Trophoblast cell (in vitro differentiated cells and primary cell): Measurements from ENCODE around the gene TBL3.
A peak's percentile ranks its signal among the peaks of the same experiment; 100 is the strongest.

Experiments
- DNase-seq, 2 donors: peaks; one replicate each; pipeline ENCODE4 v3.0.0-alpha.2; 2016
- H2AFZ ChIP-seq: 2 replicates; pipeline ENCODE4 v1.6.1; 2013; ENCODE audit warnings: low read length, moderate library complexity, mild to moderate bottlenecking; ENCODE audit not compliant: insufficient read depth, poor library complexity
- H2AK5ac ChIP-seq: 2 replicates; pipeline ENCODE4 v1.6.1; 2013; ENCODE audit warnings: mild to moderate bottlenecking, low read length
- H2BK120ac ChIP-seq: 2 replicates; pipeline ENCODE4 v1.6.1; 2013; ENCODE audit warnings: low read length, mild to moderate bottlenecking, moderate library complexity; ENCODE audit not compliant: insufficient read depth, poor library complexity
- H2BK12ac ChIP-seq: 2 replicates; pipeline ENCODE4 v1.6.1; 2013; ENCODE audit warnings: mild to moderate bottlenecking, low read length, moderate library complexity
- H2BK5ac ChIP-seq: 2 replicates; pipeline ENCODE4 v1.6.1; 2013; ENCODE audit warnings: low read length, low read depth, moderate library complexity, mild to moderate bottlenecking; ENCODE audit not compliant: poor library complexity
- H3K14ac ChIP-seq: 2 replicates; pipeline ENCODE4 v1.6.1; 2013; ENCODE audit warnings: mild to moderate bottlenecking, low read length
- H3K18ac ChIP-seq: 2 replicates; pipeline ENCODE4 v1.6.1; 2013; ENCODE audit warnings: mild to moderate bottlenecking, low read length
- H3K23ac ChIP-seq: 2 replicates; pipeline ENCODE4 v1.6.1; 2013; ENCODE audit warnings: low read length
- H3K27ac ChIP-seq: 2 replicates; pipeline ENCODE4 v1.5.1; 2013; ENCODE audit warnings: low read depth, mild to moderate bottlenecking, inconsistent platforms, low read length, moderate library complexity
- H3K27me3 ChIP-seq: 2 replicates; pipeline ENCODE4 v1.6.1; 2013; ENCODE audit warnings: inconsistent platforms, mild to moderate bottlenecking, low read length, moderate library complexity; ENCODE audit not compliant: insufficient read depth
- H3K36me3 ChIP-seq, 2 experiments: 1 replicate in 1 of 2; 2 replicates in 1 of 2; pipeline ENCODE4 v1.6.1; 2013; ENCODE audit warnings: low read length in 2 of 2, mild to moderate bottlenecking in 2 of 2, moderate library complexity in 1 of 2; ENCODE audit not compliant: insufficient read depth in 2 of 2, control insufficient read depth in 1 of 2
- H3K4ac ChIP-seq: 2 replicates; pipeline ENCODE4 v1.6.1; 2013; ENCODE audit warnings: low read depth, mild to moderate bottlenecking, low read length, moderate library complexity
- H3K4me1 ChIP-seq, 2 experiments: 1 replicate in 1 of 2; 2 replicates in 1 of 2; pipeline ENCODE4 v1.6.1; 2013; ENCODE audit warnings: low read length in 2 of 2, mild to moderate bottlenecking in 2 of 2, moderate library complexity in 1 of 2; ENCODE audit not compliant: insufficient read depth in 2 of 2, control insufficient read depth in 1 of 2
- H3K4me2 ChIP-seq: 2 replicates; pipeline ENCODE4 v1.6.1; 2013; ENCODE audit warnings: inconsistent platforms, mild to moderate bottlenecking, low read length, moderate library complexity
- H3K4me3 ChIP-seq: 2 replicates; pipeline ENCODE4 v1.5.1; 2013; ENCODE audit warnings: mild to moderate bottlenecking, low read depth, low read length, inconsistent platforms
- H3K79me1 ChIP-seq: one replicate; pipeline ENCODE4 v1.6.1; 2013; ENCODE audit warnings: low read length
- H3K79me2 ChIP-seq: 2 replicates; pipeline ENCODE4 v1.6.1; 2013; ENCODE audit warnings: low read length, mild to moderate bottlenecking; ENCODE audit not compliant: control insufficient read depth, insufficient read depth, poor library complexity
- H3K9ac ChIP-seq: 2 replicates; pipeline ENCODE4 v1.6.1; 2013; ENCODE audit warnings: mild to moderate bottlenecking, low read length
- H3K9me3 ChIP-seq: 2 replicates; pipeline ENCODE4 v1.6.1; 2013; ENCODE audit warnings: low read depth, mild to moderate bottlenecking, control low read depth, inconsistent platforms, low read length; ENCODE audit not compliant: insufficient read depth
- H4K12ac ChIP-seq: 2 replicates; pipeline ENCODE4 v1.6.1; 2013; ENCODE audit warnings: low read depth, mild to moderate bottlenecking, low read length, moderate library complexity
- H4K8ac ChIP-seq: 2 replicates; pipeline ENCODE4 v1.6.1; 2013; ENCODE audit warnings: low read depth, mild to moderate bottlenecking, low read length, moderate library complexity
- H4K91ac ChIP-seq: one replicate; pipeline ENCODE4 v1.6.1; 2013; ENCODE audit warnings: low read depth, mild to moderate bottlenecking, low read length, moderate library complexity
- WGBS: extraction: QIAGEN DNeasy Blood & Tissue Kit; methylation state at CpG from one replicate; pipeline ENCODE4 v1.1.7; 2013; ENCODE audit warnings: missing lambda C conversion rate; ENCODE audit not compliant: insufficient read length, insufficient coverage; ENCODE audit errors: extremely low coverage; 5-methylcytosine and 5-hydroxymethylcytosine counted together

The TBL3 gene

DNA sequence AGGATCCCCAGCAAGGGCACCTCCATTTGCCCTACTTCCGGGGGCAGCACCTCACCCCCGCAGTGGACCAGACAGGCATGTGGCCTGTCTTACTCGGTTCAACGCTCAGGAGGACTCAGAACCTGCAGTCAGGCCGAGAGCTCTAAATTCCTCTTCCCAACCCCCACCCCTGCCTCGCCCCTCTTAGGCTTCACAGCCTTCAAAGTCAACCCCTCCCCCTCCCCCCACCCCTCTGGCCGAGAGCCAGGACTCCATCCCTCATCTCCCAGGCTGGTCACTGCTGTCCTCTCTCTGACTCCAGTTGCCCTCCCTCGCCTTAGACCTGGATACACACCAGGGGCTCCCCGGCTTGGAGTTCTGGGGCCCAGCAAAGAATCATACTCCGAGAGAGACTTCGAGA lies 45.6 kb upstream of the TBL3 start:
- peaks cover 6% of the 10 kb centered on the region for H3K9me3 ChIP-seq
- H3K79me2 ChIP-seq: no peaks in the 10 kb centered on the region
- no peak overlapping the region for H4K91ac ChIP-seq
- H3K36me3 ChIP-seq: no peaks in the 10 kb centered on the region
- H3K18ac ChIP-seq: no peak overlapping the region
- no CpG with 5 or more reads among the region's 11 CpGs for WGBS
- H4K8ac ChIP-seq: no peak overlapping the region
- no peak overlapping the region for H3K27ac ChIP-seq
- peaks cover 3% of the 10 kb centered on the region for H3K79me1 ChIP-seq
- peaks cover 10% of the 10 kb centered on the region for H3K27me3 ChIP-seq
- DNase-seq: no peak
- H3K4me3 ChIP-seq: no peak overlapping the region
- H3K4me2 ChIP-seq: no peak overlapping the region
- no peak overlapping the region for H3K4ac ChIP-seq
- H2AFZ ChIP-seq: no peak overlapping the region
- no peak overlapping the region for H3K9ac ChIP-seq
- no peak overlapping the region for H2BK120ac ChIP-seq
- no peak overlapping the region for H2BK12ac ChIP-seq
- peaks cover 0 to 6% of the 10 kb centered on the region in 2 experiments for H3K4me1 ChIP-seq
- no peak overlapping the region for H2AK5ac ChIP-seq
- H3K14ac ChIP-seq: no peak overlapping the region
- H2BK5ac ChIP-seq: no peak overlapping the region
- no peak overlapping the region for H4K12ac ChIP-seq
- no peak overlapping the region for H3K23ac ChIP-seq

DNA sequence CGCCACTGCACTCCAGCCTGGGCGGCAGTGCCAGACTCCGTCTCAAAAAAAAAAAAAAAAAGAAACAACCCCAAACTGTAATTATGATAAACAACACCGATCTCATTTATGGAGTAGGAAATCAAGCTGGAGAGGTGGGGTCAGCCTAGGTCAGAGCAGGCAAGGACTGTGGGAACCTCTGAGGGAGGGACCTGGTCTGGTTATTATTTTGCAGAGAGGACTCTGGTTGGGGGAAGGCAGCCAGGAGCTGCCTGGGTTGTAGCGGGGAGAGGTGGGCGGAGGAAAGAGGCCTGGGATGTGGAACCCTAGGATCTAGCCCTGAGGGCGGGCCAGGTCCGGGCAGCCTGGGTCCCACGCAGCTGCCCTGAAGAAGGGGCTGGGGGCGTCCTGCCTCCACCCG lies 42.7 kb upstream of the TBL3 start:
- Histone ChIP-seq H3K9me3 (peaks cover 6% of the 10 kb centered on the region), H3K27me3 (no peaks in the 10 kb centered on the region), H2BK120ac (no peak overlapping the region), H3K9ac (no peak overlapping the region), H3K4ac (peak overlapping the region; percentile 49), H2BK5ac (no peak overlapping the region), H2AK5ac (no peak overlapping the region), H4K12ac (peak overlapping the region; percentile 86), H2AFZ (peak overlapping the region; percentile 46), H3K4me3 (peak overlapping the region; percentile 63), H3K4me2 (peak overlapping the region; percentile 84), H4K91ac (peak overlapping the region; percentile 79), H2BK12ac (no peak overlapping the region), H3K4me1 (peaks cover 0 to 6% of the 10 kb centered on the region in 2 experiments), H3K14ac (peak overlapping the region; percentile 66), H3K27ac (no peak overlapping the region), H3K23ac (no peak overlapping the region), H3K79me1 (peaks cover 3% of the 10 kb centered on the region), H3K79me2 (no peaks in the 10 kb centered on the region), H4K8ac (peak overlapping the region; percentile 88), H3K18ac (no peak overlapping the region), H3K36me3 (no peaks in the 10 kb centered on the region)
- peak in 1 of 2 donors; percentile 48 for DNase-seq
- no CpG with 5 or more reads among the region's 11 CpGs for WGBS

- H2AFZ ChIP-seq: peak overlapping the region; percentile 52
- peak; percentile 84 to 93 for DNase-seq
- no peaks in the 10 kb centered on the region for H3K79me2 ChIP-seq
- peak overlapping the region; percentile 84 for H3K4me2 ChIP-seq
- H3K23ac ChIP-seq: no peak overlapping the region
- peak overlapping the region; percentile 86 for H4K12ac ChIP-seq
- no peak overlapping the region for H3K27ac ChIP-seq
- H4K8ac ChIP-seq: peak overlapping the region; percentile 88
- no peak overlapping the region for H2AK5ac ChIP-seq
- peak overlapping the region; percentile 84 for H2BK120ac ChIP-seq
- H4K91ac ChIP-seq: peak overlapping the region; percentile 79
- H2BK12ac ChIP-seq: peak overlapping the region; percentile 19
- H3K36me3 ChIP-seq: no peaks in the 10 kb centered on the region
- no peaks in the 10 kb centered on the region for H3K27me3 ChIP-seq
- H3K14ac ChIP-seq: peak overlapping the region; percentile 66
- H3K18ac ChIP-seq: peak overlapping the region; percentile 69
- peak overlapping the region; percentile 63 for H3K4me3 ChIP-seq
- peaks cover 3% of the 10 kb centered on the region for H3K79me1 ChIP-seq
- peaks cover 6% of the 10 kb centered on the region for H3K9me3 ChIP-seq
- H2BK5ac ChIP-seq: no peak overlapping the region
- H3K9ac ChIP-seq: no peak overlapping the region
- H3K4me1 ChIP-seq: peaks cover 0 to 6% of the 10 kb centered on the region in 2 experiments
- peak overlapping the region; percentile 82 for H3K4ac ChIP-seq
- no CpG with 5 or more reads among the region's 70 CpGs for WGBS
Measured at GRCh38 chr16:1929578-1930337, 42.1 kb upstream of the TBL3 start.

GRCh38 chr16:1930338-1930720 lies 41.5 kb upstream of the TBL3 start:
- no peak overlapping the region for H3K4me3 ChIP-seq
- no peak overlapping the region for H3K4ac ChIP-seq
- no peak overlapping the region for H2AK5ac ChIP-seq
- H3K23ac ChIP-seq: no peak overlapping the region
- H3K79me2 ChIP-seq: no peaks in the 10 kb centered on the region
- H3K36me3 ChIP-seq: no peaks in the 10 kb centered on the region
- no peak overlapping the region for H3K14ac ChIP-seq
- H4K12ac ChIP-seq: no peak overlapping the region
- H4K8ac ChIP-seq: peak overlapping the region; percentile 48
- H2BK120ac ChIP-seq: no peak overlapping the region
- peak overlapping the region; percentile 19 for H2BK12ac ChIP-seq
- H2AFZ ChIP-seq: no peak overlapping the region
- H3K9me3 ChIP-seq: peaks cover 6% of the 10 kb centered on the region
- no CpG with 5 or more reads among the region's 10 CpGs for WGBS
- H3K18ac ChIP-seq: no peak overlapping the region
- H3K4me1 ChIP-seq: peaks cover 0 to 6% of the 10 kb centered on the region in 2 experiments
- no peak overlapping the region for H3K9ac ChIP-seq
- no peak overlapping the region for H4K91ac ChIP-seq
- H3K79me1 ChIP-seq: peaks cover 3% of the 10 kb centered on the region
- H3K27me3 ChIP-seq: no peaks in the 10 kb centered on the region
- DNase-seq: no peak
- H3K4me2 ChIP-seq: no peak overlapping the region
- no peak overlapping the region for H2BK5ac ChIP-seq
- H3K27ac ChIP-seq: no peak overlapping the region
